ENCODE results near the gene TRMT2A. TPM values are rescaled to one million over a fixed set of nuclear protein-coding genes. Genes with fewer than 3 reads are reported as not detected.

TRMT2A gene
- total RNA-seq, 6 experiments from 2014 or later: 26.9 to 54.6 (median 29.1) TPM

- no CpG with 5 or more reads among the region's 65 CpGs for WGBS (ENCODE audit: insufficient coverage, low coverage, low lambda C conversion rate, missing lambda C conversion rate)
- ATAC-seq (no peak), DNase-seq (no peak)
- Histone ChIP-seq H3K9me3 (no peaks in the 10 kb centered on the region), H3K27me3 (no peaks in the 10 kb centered on the region), H3K4me1 (no peaks in the 10 kb centered on the region), H3K36me3 (no peaks in the 10 kb centered on the region), H3K4me3 (no peak overlapping the region), H3K27ac (no peak overlapping the region)
- intact Hi-C loops (cut with DNase I): no loop called here
- TF ChIP-seq POLR2A (IDR thresholded peaks at IDR 0.05) (no peak), CTCF (IDR thresholded peaks at IDR 0.05) (no peak)
These were observed 25.9 kb upstream of the TRMT2A start for GRCh38 chr22:20142711-20143621.

DNA sequence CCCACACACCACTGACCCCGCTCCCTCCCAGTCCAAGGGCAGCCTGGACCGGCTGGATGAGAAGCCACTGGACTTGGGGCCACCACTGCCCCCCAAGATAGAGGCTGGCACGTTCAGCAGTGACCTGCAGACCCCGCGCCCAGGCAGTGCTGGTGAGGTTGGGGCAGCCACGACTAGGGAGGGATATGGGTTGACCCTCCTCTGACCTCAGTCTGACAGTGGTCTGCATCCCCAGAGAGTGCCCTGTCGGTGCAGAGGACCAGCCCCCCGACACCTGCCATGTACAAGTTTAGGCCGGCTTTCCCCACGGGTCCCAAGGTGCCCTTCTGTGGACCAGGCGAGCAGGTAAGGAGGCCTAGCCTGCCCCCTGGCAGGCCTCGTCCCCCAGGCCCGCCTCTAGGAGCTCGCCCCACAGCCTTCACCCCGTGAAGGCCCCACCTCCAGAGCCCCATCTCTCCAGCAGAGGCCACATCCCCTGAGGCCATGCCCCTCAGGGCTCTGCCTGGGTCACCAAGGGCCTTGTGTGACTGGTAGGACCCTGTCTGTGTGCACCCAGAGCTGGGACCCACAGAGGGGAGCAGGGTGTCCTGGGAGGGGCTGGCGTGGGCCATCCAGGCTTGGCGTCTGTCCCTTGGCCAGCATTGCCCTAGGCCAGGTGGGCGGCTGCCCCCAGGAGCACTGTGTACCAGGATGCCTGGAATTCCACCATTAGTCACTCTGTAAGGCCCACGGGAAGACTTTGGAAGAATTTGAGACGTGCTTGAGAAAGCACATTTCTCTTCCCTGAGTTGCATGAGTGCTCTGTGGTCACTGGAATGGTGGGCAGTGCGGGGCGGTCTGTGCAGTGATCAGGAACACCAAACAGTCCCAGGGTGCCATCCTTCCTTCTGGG lies 24.4 kb upstream of the TRMT2A start:
- no peak overlapping the region for H3K27ac ChIP-seq
- H3K36me3 ChIP-seq: no peaks in the 10 kb centered on the region
- ATAC-seq: no peak
- no peaks in the 10 kb centered on the region for H3K27me3 ChIP-seq
- DNase-seq: no peak
- H3K4me3 ChIP-seq: no peak overlapping the region
- no peaks in the 10 kb centered on the region for H3K4me1 ChIP-seq
- WGBS (ENCODE audit: insufficient coverage, low coverage, low lambda C conversion rate, missing lambda C conversion rate): 70% methylated on average over 2 of the region's 22 CpGs
- TF ChIP-seq POLR2A (IDR thresholded peaks at IDR 0.05): no peak
- TF ChIP-seq CTCF (IDR thresholded peaks at IDR 0.05): no peak
- H3K9me3 ChIP-seq: no peaks in the 10 kb centered on the region
- intact Hi-C loops (cut with DNase I): no loop called here

DNA sequence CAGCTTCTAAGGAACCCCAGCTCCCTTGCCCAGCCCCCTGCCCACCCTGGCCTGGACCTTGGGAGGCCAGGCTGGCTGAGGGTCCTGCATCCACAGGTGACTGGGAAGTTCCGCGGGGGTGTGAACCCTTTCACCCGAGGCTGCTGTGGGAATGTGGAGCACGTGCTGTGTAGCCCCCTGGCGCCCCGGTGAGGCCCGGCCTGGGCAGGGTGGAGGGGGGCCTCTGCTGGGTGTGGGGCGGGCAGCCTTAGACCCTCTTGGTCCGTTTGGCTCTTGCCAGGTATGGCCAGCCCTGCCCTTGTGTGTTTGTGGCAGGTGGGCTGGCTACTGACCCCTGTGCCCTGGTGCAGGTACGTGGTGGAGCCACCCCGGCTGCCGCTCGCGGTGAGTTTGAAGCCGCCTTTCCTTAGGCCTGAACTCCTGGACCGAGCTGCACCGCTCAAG lies 23.5 kb upstream of the TRMT2A start:
- intact Hi-C loops (cut with DNase I): no loop called here
- Histone ChIP-seq H3K27ac (no peak overlapping the region), H3K4me3 (no peak overlapping the region), H3K27me3 (no peaks in the 10 kb centered on the region), H3K9me3 (no peaks in the 10 kb centered on the region), H3K36me3 (no peaks in the 10 kb centered on the region), H3K4me1 (no peaks in the 10 kb centered on the region)
- WGBS (ENCODE audit: insufficient coverage, low coverage, low lambda C conversion rate, missing lambda C conversion rate): no CpG with 5 or more reads among the region's 17 CpGs
- DNase-seq (no peak), ATAC-seq (no peak)
- no peak for TF ChIP-seq CTCF (IDR thresholded peaks at IDR 0.05)
- no peak for TF ChIP-seq POLR2A (IDR thresholded peaks at IDR 0.05)

GRCh38 chr22:20140107-20140445 lies 23.1 kb upstream of the TRMT2A start:
- ATAC-seq: no peak
- H3K4me3 ChIP-seq: no peak overlapping the region
- no peaks in the 10 kb centered on the region for H3K27me3 ChIP-seq
- no peak for TF ChIP-seq CTCF (IDR thresholded peaks at IDR 0.05)
- TF ChIP-seq POLR2A (IDR thresholded peaks at IDR 0.05): no peak
- H3K36me3 ChIP-seq: no peaks in the 10 kb centered on the region
- DNase-seq: no peak
- WGBS (ENCODE audit: insufficient coverage, low coverage, low lambda C conversion rate, missing lambda C conversion rate): no CpG with 5 or more reads among the region's 11 CpGs
- no peak overlapping the region for H3K27ac ChIP-seq
- intact Hi-C loops (cut with DNase I): no loop called here
- H3K9me3 ChIP-seq: no peaks in the 10 kb centered on the region
- no peaks in the 10 kb centered on the region for H3K4me1 ChIP-seq
